GM21515 (cell line): ENCODE measurements around the gene CEACAM7.

Experiments
- ATAC-seq: cut with Tn5 transposase; IDR thresholded peaks from one replicate; pipeline ENCODE4 v1.9.1; 2021; ENCODE audit not compliant: unreplicated experiment

Gene CEACAM7

DNA sequence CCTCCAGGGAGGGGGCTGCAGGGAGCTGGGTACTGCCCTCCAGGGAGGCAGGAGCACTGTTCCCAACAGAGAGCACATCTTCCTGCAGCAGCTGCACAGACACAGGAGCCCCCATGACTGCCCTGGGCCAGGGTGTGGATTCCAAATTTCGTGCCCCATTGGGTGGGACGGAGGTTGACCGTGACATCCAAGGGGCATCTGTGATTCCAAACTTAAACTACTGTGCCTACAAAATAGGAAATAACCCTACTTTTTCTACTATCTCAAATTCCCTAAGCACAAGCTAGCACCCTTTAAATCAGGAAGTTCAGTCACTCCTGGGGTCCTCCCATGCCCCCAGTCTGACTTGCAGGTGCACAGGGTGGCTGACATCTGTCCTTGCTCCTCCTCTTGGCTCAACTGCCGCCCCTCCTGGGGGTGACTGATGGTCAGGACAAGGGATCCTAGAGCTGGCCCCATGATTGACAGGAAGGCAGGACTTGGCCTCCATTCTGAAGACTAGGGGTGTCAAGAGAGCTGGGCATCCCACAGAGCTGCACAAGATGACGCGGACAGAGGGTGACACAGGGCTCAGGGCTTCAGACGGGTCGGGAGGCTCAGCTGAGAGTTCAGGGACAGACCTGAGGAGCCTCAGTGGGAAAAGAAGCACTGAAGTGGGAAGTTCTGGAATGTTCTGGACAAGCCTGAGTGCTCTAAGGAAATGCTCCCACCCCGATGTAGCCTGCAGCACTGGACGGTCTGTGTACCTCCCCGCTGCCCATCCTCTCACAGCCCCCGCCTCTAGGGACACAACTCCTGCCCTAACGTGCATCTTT lies 12.5 kb upstream of the CEACAM7 start:
- no peak for ATAC-seq

DNA sequence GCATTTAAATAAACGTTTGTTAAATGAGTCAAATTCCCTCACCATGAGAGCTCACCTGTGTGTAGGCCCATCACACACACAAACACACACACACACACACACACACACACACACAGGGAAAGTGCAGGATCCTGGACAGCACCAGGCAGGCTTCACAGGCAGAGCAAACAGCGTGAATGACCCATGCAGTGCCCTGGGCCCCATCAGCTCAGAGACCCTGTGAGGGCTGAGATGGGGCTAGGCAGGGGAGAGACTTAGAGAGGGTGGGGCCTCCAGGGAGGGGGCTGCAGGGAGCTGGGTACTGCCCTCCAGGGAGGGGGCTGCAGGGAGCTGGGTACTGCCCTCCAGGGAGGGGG lies 11.9 kb upstream of the CEACAM7 start:
- ATAC-seq = no peak

DNA sequence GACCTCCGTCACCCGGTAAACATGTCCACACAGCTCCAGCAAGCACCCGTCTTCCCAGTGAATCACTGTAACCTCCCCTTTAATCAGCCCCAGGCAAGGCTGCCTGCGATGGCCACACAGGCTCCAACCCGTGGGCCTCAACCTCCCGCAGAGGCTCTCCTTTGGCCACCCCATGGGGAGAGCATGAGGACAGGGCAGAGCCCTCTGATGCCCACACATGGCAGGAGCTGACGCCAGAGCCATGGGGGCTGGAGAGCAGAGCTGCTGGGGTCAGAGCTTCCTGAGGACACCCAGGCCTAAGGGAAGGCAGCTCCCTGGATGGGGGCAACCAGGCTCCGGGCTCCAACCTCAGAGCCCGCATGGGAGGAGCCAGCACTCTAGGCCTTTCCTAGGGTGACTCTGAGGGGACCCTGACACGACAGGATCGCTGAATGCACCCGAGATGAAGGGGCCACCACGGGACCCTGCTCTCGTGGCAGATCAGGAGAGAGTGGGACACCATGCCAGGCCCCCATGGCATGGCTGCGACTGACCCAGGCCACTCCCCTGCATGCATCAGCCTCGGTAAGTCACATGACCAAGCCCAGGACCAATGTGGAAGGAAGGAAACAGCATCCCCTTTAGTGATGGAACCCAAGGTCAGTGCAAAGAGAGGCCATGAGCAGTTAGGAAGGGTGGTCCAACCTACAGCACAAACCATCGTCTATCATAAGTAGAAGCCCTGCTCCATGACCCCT lies 11.3 kb upstream of the CEACAM7 start:
- ATAC-seq = no peak

DNA sequence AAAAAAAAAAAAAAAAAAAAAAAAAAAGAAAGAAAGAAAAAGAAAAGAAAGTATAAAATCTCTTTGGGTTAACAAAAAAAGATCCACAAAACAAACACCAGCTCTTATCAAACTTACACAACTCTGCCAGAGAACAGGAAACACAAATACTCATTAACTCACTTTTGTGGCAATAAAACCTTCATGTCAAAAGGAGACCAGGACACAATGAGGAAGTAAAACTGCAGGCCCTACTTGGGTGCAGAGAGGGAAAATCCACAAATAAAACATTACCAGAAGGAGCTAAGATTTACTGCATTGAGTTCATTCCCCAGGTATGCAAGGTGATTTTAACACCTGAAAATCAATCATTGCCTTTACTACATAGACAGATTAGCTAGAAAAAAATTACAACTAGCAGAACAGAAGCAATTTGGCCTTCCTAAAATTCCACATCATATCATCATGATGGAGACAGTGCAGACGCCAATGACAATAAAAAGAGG lies 10.7 kb upstream of the CEACAM7 start:
- no peak for ATAC-seq

DNA sequence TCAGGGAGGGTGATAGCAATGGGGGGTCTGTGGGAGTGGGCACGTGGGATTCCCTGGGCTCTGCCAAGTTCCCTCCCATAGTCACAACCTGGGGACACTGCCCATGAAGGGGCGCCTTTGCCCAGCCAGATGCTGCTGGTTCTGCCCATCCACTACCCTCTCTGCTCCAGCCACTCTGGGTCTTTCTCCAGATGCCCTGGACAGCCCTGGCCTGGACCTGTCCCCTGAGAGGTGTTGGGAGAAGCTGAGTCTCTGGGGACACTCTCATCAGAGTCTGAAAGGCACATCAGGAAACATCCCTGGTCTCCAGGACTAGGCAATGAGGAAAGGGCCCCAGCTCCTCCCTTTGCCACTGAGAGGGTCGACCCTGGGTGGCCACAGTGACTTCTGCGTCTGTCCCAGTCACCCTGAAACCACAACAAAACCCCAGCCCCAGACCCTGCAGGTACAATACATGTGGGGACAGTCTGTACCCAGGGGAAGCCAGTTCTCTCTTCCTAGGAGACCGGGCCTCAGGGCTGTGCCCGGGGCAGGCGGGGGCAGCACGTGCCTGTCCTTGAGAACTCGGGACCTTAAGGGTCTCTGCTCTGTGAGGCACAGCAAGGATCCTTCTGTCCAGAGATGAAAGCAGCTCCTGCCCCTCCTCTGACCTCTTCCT lies 9.3 kb upstream of the CEACAM7 start:
- ATAC-seq = no peak

DNA sequence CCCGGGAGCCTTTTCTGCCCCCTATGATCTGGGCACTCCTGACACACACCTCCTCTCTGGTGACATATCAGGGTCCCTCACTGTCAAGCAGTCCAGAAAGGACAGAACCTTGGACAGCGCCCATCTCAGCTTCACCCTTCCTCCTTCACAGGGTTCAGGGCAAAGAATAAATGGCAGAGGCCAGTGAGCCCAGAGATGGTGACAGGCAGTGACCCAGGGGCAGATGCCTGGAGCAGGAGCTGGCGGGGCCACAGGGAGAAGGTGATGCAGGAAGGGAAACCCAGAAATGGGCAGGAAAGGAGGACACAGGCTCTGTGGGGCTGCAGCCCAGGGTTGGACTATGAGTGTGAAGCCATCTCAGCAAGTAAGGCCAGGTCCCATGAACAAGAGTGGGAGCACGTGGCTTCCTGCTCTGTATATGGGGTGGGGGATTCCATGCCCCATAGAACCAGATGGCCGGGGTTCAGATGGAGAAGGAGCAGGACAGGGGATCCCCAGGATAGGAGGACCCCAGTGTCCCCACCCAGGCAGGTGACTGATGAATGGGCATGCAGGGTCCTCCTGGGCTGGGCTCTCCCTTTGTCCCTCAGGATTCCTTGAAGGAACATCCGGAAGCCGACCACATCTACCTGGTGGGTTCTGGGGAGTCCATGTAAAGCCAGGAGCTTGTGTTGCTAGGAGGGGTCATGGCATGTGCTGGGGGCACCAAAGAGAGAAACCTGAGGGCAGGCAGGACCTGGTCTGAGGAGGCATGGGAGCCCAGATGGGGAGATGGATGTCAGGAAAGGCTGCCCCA lies 8.5 kb upstream of the CEACAM7 start:
- no peak for ATAC-seq

DNA sequence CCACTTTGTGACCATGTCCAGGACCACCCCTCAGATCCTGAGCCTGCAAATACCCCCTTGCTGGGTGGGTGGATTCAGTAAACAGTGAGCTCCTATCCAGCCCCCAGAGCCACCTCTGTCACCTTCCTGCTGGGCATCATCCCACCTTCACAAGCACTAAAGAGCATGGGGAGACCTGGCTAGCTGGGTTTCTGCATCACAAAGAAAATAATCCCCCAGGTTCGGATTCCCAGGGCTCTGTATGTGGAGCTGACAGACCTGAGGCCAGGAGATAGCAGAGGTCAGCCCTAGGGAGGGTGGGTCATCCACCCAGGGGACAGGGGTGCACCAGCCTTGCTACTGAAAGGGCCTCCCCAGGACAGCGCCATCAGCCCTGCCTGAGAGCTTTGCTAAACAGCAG lies 7.7 kb upstream of the CEACAM7 start:
- no peak for ATAC-seq

DNA sequence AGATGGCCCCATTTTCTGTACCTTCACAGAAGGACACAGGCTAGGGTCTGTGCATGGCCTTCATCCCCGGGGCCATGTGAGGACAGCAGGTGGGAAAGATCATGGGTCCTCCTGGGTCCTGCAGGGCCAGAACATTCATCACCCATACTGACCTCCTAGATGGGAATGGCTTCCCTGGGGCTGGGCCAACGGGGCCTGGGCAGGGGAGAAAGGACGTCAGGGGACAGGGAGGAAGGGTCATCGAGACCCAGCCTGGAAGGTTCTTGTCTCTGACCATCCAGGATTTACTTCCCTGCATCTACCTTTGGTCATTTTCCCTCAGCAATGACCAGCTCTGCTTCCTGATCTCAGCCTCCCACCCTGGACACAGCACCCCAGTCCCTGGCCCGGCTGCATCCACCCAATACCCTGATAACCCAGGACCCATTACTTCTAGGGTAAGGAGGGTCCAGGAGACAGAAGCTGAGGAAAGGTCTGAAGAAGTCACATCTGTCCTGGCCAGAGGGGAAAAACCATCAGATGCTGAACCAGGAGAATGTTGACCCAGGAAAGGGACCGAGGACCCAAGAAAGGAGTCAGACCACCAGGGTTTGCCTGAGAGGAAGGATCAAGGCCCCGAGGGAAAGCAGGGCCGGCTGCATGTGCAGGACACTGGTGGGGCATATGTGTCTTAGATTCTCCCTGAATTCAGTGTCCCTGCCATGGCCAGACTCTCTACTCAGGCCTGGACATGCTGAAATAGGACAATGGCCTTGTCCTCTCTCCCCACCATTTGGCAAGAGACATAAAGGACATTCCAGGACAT lies 7.0 kb upstream of the CEACAM7 start:
- no peak for ATAC-seq

DNA sequence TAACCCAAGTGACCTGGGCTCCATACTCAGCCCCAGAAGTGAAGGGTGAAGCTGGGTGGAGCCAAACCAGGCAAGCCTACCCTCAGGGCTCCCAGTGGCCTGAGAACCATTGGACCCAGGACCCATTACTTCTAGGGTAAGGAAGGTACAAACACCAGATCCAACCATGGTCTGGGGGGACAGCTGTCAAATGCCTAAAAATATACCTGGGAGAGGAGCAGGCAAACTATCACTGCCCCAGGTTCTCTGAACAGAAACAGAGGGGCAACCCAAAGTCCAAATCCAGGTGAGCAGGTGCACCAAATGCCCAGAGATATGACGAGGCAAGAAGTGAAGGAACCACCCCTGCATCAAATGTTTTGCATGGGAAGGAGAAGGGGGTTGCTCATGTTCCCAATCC lies 6.1 kb upstream of the CEACAM7 start:
- no peak for ATAC-seq

DNA sequence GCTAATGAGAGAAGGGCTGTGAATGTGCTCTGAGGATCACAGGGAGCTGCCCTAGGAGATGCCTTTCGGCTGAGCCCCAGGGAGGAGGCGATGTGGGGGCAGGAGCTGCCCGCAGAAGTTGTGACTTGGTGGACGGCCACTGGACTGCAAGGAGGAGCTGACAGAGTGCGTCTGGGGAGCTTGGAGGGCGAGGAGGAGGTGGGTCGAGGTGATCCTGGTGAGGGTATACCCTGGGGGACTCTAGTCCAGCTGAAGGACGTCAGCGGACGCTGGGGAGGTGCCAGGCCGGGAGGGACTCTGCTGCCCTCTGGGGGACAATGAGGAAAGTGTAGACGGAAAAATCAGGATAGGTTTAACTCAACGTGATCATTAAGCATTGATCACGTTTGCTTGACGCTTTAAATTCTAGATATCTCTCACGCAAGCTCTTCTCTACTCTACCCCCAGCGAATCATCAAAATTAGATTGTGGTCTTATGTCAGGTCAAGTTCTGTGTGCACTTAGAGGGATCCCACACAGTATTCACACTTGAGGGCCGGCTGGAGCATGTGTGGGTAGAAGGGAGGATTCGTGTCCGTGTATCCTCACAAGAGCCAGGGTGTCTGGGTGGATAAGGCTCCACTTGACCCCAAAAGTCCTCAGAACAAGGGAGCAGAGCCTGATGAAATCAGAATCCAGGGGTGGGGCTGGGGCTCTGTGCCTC lies 3.3 kb upstream of the CEACAM7 start:
- ATAC-seq = no peak

DNA sequence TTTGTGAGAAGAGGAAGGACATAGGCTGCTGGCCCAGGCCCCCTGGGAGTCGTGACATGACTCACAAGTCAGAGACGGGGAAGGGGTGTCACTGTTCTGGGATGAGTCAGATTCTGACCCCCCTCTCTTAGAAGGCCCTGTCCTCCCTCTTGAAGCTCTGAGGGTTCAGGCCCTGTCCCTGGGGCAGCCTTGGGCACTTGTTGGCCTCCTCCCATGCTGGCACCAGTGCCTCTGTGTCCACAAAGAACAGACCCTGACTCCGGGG lies 2.7 kb upstream of the CEACAM7 start:
- no peak for ATAC-seq

DNA sequence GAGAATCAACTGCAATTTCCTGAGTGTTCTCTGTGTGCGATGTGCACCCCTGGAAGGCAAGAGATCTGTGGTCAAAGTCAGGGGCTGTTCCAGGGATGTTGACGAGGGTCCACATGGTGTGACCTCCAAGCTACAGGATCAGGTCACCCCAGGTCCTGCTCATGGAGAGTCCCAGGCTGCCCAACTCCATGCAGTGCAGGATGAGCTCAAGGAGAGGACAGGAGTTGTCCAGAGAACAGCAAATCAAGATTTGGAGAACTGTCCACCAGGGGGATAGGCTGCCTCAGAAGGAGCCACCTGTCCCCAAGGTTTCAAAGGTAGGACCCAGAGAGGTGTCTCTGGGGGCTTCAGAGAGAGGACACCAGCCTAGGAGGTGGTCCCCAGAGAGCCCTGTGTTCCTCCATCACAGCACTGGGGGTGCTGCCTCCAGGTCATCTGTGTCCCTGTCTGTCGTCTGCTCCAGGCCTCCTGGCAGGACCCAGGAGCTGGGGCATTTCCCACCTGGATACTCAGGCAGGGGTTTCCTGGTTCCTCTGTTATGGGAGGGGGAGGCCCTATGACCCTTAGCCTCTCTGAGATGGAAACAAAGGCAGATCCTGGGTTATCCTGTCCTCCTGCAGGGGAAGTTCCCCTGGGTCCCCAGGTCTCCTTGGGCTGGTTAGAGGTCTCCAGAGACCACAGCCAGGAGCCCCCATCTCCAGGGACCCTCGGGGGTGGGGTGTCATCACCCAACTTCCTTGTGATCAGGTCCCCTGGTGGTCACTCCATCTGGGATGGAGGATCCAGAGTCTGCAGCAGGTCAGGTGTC lies 2.1 kb upstream of the CEACAM7 start:
- no peak for ATAC-seq

DNA sequence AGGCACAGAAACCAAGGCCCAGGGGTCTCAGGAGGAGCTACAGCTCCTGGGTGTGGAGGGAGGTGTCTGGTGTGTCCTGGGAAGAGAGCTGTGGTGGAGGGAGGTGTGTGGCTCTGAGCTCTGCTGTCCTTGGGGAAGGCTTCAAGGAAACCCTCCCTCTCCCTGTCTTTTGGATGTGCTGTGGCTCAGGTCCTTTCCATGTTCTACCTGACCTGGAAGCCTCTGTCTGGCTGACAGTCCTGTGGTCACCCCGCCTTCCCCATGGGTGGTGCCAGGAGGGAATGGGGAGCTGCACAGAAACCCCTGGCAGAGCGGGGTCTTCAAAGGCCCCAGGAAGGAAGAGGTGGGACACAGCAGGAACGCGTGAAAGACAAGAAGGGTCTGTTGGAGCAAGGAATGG lies 617 bp upstream of the CEACAM7 start:
- no peak for ATAC-seq

DNA sequence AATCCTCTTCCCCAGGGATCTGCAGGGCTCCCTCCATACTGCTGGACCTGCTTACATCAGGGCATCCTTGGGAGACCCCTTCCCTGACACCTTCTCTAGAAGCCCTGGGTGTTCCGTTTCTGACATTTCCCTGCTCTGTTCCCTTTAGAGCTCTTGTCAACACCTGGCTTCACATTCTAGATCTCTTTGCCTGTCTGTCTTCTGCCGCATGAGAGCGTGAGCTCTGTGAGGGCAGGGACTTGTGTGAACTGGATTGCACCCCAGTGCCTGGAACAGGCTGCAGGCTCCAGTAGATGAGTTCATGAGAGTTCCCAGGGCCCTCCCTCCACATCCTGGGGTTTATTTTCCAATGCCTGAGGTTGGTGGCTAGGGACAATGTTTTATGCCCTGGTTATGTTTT lies 651 bp downstream of the CEACAM7 start:
- no peak for ATAC-seq

DNA sequence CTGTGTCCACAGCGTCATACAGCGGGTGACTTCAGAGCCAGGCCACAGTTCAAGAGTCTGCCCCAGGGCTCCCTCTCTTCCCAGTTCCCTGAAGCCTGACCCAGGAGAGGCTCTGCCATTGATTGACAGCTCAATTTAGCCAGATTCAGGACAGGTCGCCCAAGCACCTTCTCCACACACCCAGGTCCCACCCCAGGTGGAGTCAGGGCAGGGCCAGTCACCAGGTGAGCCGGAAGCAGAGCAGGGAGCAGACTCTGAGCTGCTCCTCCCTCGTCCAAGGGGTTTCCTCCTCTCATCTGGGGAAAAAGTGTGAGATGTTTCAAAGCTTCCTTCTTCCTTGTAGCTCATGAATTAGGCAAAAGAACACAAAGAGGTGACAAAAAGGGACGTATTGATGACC lies 5.6 kb downstream of the CEACAM7 start:
- no peak for ATAC-seq

DNA sequence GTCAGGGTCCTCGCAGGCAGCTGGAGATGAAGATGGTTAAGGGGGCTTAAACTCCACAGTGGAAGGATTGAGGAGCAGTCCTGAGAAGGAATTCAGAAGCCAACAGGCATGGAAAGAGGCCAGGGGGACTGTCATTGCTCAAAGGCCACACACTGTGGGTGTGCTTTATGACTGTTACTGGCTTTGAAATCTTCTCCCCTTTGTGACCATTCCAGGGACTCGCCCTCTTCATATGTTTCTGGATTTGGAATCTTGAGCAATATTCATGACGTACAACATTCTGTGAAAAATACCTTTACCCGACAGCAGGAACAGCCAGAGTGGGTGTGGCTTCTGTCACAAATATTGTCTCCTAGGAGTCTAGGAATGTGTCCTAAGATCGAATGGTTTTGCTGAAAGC lies 16.6 kb downstream of the CEACAM7 start:
- ATAC-seq = no peak

DNA sequence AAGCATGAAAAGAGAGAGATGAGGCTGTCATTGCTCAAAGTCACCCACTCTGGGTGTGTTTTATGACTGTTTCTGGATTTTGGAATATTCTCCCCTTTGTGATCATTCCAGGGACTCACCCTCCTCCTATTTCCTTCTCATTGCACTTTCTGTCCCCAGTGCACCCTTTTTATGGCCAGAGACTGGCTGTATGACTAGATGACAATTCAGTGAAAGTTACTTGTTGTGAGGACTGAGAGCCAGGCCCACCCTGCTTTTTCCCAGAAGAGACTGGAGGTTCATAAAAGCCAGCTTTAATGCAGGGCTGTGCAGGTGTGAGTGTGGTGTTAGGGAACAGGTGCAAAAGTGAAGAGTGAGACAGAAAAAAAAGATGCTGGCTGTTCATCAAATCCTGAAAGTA lies 17.3 kb downstream of the CEACAM7 start:
- no peak for ATAC-seq

DNA sequence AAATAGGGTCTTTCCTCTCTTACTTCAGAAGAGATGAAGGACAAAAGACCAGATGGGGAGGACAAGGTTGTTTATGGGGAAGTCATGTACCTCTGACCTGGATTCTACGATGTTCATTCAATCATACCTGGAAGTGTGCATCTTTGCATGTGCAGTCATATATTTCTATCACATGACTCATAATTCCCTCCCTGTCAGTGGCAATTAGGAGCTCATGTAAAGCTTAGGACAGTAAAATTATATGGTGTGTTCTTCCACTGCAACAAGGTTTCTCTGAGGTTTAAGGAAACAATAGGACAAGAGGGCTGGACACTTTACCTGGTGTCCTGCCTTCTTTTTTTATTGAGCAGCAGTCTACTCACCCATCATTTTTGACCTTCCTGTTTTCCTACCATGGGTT lies 19.8 kb downstream of the CEACAM7 start:
- ATAC-seq = no peak

DNA sequence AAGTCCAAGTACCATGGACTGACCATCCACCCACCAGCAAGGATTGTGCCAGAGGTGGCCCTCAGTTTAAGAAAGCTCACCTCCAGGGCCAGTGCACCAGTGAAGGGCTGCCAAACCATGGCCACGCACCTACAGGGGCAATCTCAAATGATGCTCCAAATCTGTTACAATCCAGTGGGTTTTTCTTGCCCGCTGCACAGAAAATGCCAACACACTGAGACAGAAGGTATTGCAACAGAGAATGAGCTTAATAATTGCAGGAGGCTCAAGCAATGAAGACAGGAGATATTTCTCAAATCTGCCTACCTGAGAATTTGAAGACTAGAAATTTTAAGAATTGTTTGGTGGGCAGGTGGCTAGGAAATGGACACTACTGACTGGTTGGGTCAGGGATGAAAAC lies 22.0 kb downstream of the CEACAM7 start:
- ATAC-seq = no peak
